Measurements from ENCODE around the gene SLC9A9.

Gene SLC9A9

DNA sequence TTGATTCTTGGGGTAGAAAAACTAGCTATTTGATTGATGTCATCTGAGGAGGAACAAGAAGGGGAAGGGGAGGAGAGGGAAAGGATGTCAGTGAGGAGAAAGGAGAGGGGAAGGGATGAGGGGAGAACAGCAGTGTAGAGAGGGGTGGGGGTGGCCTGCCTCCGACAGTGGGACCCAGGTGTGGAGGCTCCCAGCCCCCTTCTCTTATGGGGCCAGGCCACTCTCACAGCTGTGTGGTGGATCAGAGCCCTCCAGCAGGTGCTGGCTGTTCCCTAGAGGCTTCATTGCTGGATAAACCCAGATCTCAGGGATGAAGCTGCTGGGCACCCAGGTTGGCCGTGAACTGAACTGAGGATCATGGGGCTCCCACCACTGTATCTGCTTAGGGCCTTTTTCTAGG is 464.2 kb downstream of the SLC9A9 start:
- H3K4me3 ChIP-seq (replicated peaks; ENCODE audit: low read depth, low read length) = no peak overlapping the region
- TF ChIP-seq CTCF (IDR thresholded peaks at IDR 0.05; ENCODE audit: low read depth, low read length, missing control alignments) = no peak
- no peak for DNase-seq (ENCODE audit: extremely low read depth, low read depth)

- no peak overlapping the region for H3K4me3 ChIP-seq (replicated peaks; ENCODE audit: low read depth, low read length)
- no peak for DNase-seq (ENCODE audit: extremely low read depth, low read depth)
- TF ChIP-seq CTCF (IDR thresholded peaks at IDR 0.05; ENCODE audit: low read depth, low read length, missing control alignments) = no peak
Observed at GRCh38 chr3:143383421-143383820, 464.8 kb downstream of the SLC9A9 start.

DNA sequence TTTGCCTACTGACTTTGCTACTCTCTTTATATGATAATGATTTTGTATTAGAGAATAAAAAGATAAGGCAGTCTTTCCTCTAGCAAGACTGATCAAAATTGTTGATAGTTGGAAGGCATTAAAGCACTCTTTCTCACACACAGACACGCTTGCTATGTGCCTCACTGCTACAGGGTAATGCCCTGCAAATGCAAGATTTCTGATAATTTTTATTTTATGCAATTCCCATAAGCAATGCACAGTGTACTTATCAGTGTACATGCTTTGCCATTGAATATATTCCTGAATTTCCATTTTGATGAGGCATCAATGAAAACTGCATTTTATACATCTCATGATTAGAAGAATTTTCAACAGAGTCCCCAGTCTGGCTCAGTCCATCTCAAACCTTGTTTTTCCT is 465.5 kb downstream of the SLC9A9 start:
- TF ChIP-seq CTCF (IDR thresholded peaks at IDR 0.05; ENCODE audit: low read depth, low read length, missing control alignments) = no peak
- DNase-seq (ENCODE audit: extremely low read depth, low read depth) = no peak
- H3K4me3 ChIP-seq (replicated peaks; ENCODE audit: low read depth, low read length) = no peak overlapping the region

DNA sequence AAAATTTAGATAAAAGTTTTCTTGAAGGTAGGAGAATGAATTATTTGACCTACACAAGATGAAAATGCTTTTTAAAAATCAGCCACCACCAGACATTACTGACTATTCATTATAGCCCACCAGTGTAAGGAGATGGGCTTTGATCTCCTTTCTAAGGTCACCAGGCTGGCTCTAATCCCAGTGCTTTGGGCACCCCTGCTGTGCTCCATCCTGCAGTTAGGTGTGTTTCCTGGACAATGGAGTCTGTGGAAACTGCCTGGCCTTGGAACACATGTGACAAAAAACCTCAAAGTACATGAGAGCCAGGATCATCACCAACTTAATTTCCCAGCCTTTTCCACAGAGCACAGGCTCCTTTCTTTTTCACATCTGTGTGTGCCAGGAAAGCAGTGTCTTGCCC is 467.8 kb downstream of the SLC9A9 start:
- no peak for TF ChIP-seq CTCF (IDR thresholded peaks at IDR 0.05; ENCODE audit: low read depth, low read length, missing control alignments)
- H3K4me3 ChIP-seq (replicated peaks; ENCODE audit: low read depth, low read length) = no peak overlapping the region
- no peak for DNase-seq (ENCODE audit: extremely low read depth, low read depth)

DNA sequence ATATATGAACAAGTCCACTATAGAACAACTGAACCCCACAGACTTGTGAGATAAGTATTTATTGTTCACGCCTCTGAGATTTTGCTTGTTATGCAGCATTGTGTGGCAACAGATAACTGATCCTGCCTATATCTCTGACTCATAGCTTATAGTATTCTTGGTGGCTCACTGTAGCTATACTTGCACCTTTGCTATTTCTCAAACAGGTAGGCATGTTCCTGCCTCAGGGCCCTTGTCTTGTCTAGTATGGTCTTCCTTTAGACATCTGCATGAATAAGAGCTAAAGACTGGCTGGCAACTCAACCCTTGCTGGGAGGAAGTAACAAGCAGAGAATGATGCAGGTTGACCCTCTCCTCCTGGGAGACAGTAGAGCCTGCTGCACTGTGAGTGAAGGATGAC is 472.6 kb downstream of the SLC9A9 start:
- no peak for TF ChIP-seq CTCF (IDR thresholded peaks at IDR 0.05; ENCODE audit: low read depth, low read length, missing control alignments)
- no peak overlapping the region for H3K4me3 ChIP-seq (replicated peaks; ENCODE audit: low read depth, low read length)
- no peak for DNase-seq (ENCODE audit: extremely low read depth, low read depth)

- no peak overlapping the region for H3K4me3 ChIP-seq (replicated peaks; ENCODE audit: low read depth, low read length)
- no peak for DNase-seq (ENCODE audit: extremely low read depth, low read depth)
- TF ChIP-seq CTCF (IDR thresholded peaks at IDR 0.05; ENCODE audit: low read depth, low read length, missing control alignments) = no peak
Observed at GRCh38 chr3:143367171-143367570, 481.1 kb downstream of the SLC9A9 start.

- TF ChIP-seq CTCF (IDR thresholded peaks at IDR 0.05; ENCODE audit: low read depth, low read length, missing control alignments) = no peak
- no peak for DNase-seq (ENCODE audit: extremely low read depth, low read depth)
- no peak overlapping the region for H3K4me3 ChIP-seq (replicated peaks; ENCODE audit: low read depth, low read length)
Observed at GRCh38 chr3:143366672-143367071, 481.6 kb downstream of the SLC9A9 start.

Measured in HFF-Myc (cell line).